Measurements from ENCODE around the gene ACTRT2. TPM values are rescaled to one million over a fixed set of nuclear protein-coding genes. Genes with fewer than 3 reads are reported as not detected.

The ACTRT2 gene
- total and polyA plus RNA-seq, 7 donors, result not detected

DNA sequence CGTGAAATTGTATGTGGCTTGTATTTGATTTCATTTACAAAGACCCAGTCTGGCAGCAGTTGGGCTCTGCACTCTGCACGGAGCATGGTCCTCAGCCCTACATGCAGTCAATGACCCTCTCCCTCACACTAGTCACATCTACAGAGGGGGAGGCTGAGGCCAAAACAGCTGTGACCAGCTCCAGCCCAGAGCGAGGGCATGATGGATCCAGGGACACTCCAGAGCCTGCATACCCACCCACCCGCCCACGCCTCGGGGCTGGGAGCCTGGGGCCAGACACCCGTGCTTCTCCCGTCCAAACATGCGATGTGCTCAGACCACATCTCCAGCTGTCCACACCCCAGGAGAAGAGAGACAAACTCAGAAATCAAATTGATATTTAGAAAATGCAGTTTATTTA lies 33.8 kb downstream of the ACTRT2 start:
- peak; percentile 50 for DNase-seq
- Histone ChIP-seq H3K4me1 (no peaks in the 10 kb centered on the region), H3K27me3 (peaks cover 4 to 63% (median 22%) of the 10 kb centered on the region in 3 donors), H3K36me3 (no peaks in the 10 kb centered on the region), H3K4me3 (no peak overlapping the region), H3K27ac (no peak overlapping the region), H3K9me3 (peaks cover 0 to 3% (median 0%) of the 10 kb centered on the region in 4 donors)
- WGBS, 2 donors, result 78 to 84% methylated on average over 9 of the region's 9 CpGs
- TF ChIP-seq EP300 (IDR thresholded peaks at IDR 0.05) (no peak), POLR2AphosphoS5 (IDR thresholded peaks at IDR 0.05) (no peak), POLR2A (IDR thresholded peaks at IDR 0.05) (no peak)
- TF ChIP-seq, protein P1, sequence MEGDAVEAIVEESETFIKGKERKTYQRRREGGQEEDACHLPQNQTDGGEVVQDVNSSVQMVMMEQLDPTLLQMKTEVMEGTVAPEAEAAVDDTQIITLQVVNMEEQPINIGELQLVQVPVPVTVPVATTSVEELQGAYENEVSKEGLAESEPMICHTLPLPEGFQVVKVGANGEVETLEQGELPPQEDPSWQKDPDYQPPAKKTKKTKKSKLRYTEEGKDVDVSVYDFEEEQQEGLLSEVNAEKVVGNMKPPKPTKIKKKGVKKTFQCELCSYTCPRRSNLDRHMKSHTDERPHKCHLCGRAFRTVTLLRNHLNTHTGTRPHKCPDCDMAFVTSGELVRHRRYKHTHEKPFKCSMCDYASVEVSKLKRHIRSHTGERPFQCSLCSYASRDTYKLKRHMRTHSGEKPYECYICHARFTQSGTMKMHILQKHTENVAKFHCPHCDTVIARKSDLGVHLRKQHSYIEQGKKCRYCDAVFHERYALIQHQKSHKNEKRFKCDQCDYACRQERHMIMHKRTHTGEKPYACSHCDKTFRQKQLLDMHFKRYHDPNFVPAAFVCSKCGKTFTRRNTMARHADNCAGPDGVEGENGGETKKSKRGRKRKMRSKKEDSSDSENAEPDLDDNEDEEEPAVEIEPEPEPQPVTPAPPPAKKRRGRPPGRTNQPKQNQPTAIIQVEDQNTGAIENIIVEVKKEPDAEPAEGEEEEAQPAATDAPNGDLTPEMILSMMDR (IDR thresholded peaks at IDR 0.05), result no peak
- intact Hi-C loops (cut with DNase I), result no loop called here

DNA sequence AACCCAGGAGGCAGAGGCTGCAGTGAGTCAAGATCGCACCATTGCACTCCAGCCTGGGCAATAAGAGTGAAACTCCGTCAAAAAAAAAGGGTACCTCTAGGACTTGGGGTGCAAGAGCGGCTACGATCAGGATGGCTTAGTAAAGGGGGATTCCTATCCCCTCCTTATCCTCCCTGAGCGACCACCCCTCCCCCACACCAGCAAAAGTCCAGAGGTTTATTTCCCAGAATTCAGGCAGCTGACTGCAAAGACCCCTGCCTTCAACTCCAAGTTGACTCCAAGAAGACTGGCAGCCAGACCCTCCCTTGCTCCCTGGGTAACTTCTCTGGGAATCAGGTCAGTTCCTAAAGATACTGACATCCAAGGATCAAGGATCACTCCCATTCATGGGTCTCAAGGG lies 35.4 kb downstream of the ACTRT2 start:
- intact Hi-C loops (cut with DNase I), result no loop called here
- H3K9me3 ChIP-seq, result peaks cover 0 to 3% (median 0%) of the 10 kb centered on the region in 4 donors
- no peaks in the 10 kb centered on the region for H3K4me1 ChIP-seq
- TF ChIP-seq POLR2A (IDR thresholded peaks at IDR 0.05) (no peak), POLR2AphosphoS5 (IDR thresholded peaks at IDR 0.05) (no peak), EP300 (IDR thresholded peaks at IDR 0.05) (no peak)
- TF ChIP-seq, protein P1 (IDR thresholded peaks at IDR 0.05), result no peak
- H3K27ac ChIP-seq, result no peak overlapping the region
- DNase-seq, result peak; percentile 33
- no peaks in the 10 kb centered on the region for H3K36me3 ChIP-seq
- WGBS, 2 donors, result 88 to 89% methylated on average over 5 of the region's 5 CpGs
- H3K4me3 ChIP-seq, result no peak overlapping the region
- H3K27me3 ChIP-seq, result peaks cover 7 to 73% (median 36%) of the 10 kb centered on the region in 3 donors

DNA sequence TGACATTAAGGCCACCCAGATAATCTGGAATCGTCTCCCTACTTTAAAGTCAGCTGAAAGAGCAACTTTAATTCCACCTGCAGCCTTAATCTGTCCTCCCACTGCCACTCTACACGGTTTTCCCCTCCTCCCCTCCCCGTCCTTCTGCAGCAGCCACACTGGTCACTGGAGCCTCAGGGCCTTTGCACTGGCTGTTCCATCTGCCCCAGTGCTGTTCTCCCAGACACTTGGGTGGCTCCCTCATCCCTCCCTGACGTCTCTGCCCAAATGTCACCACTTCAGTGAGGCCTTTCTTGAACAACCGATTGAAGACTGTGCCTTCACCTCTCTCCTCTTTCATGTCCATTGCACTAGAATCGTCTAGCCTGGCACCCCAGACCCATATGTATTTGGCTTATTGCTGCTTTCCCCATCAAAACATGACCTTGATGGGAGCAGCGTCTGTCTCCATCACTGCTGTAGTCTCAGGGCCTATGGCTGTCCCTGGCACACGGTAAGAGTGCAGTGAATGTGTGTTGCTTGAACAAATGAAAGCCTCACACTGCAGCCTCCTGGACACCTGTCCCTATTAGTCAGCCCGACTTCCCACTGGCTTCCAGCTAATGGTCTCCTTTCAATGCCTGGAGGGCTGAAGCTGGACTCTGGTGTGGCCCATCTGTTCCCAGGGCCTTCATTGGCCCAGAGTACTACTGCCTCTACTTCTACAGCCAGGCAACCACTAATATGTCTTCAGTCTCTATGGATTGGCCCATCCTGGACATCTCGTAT lies 37.2 kb downstream of the ACTRT2 start:
- TF ChIP-seq EP300 (IDR thresholded peaks at IDR 0.05), result no peak
- no peak for TF ChIP-seq POLR2A (IDR thresholded peaks at IDR 0.05)
- TF ChIP-seq, protein P1 (IDR thresholded peaks at IDR 0.05), result no peak
- no peak for TF ChIP-seq POLR2AphosphoS5 (IDR thresholded peaks at IDR 0.05)
- H3K9me3 ChIP-seq, result peaks cover 0 to 3% (median 0%) of the 10 kb centered on the region in 4 donors
- H3K4me3 ChIP-seq, result no peak overlapping the region
- H3K4me1 ChIP-seq, result peaks cover 0 to 9% (median 6%) of the 10 kb centered on the region in 4 donors
- intact Hi-C loops (cut with DNase I), result no loop called here
- no peaks in the 10 kb centered on the region for H3K36me3 ChIP-seq
- peak; percentile 18 for DNase-seq
- no peak overlapping the region for H3K27ac ChIP-seq
- peaks cover 19 to 75% (median 40%) of the 10 kb centered on the region in 3 donors for H3K27me3 ChIP-seq
- WGBS, 2 donors, result 77 to 83% methylated on average over 10 of the region's 10 CpGs

DNA sequence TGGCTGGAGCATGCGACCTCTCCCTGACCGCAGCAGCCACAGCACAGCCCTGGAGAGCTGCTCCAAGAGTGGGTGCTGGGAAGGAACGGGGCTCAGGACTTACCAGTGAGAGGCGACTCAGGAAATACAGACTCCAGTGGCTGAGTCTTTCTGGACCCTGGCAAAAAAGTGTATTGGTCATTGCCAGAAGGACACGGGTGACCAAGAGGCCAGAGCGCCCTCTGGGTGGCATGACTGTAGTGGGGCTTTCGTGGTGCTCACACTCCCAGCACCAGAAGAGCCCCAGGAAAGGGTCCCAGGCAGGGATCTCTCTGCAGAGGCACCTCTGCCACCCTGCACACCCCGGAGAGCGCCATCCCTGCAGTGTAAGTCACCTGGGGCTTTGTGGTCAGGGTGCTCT lies 38.9 kb downstream of the ACTRT2 start:
- H3K4me3 ChIP-seq, result no peak overlapping the region
- H3K36me3 ChIP-seq, result no peaks in the 10 kb centered on the region
- H3K4me1 ChIP-seq, result peaks cover 0 to 19% (median 15%) of the 10 kb centered on the region in 4 donors
- TF ChIP-seq EP300 (IDR thresholded peaks at IDR 0.05) (no peak), POLR2AphosphoS5 (IDR thresholded peaks at IDR 0.05) (no peak), POLR2A (IDR thresholded peaks at IDR 0.05) (no peak)
- TF ChIP-seq, protein P1 (IDR thresholded peaks at IDR 0.05), result no peak
- intact Hi-C loops (cut with DNase I), result no loop called here
- H3K9me3 ChIP-seq, result peaks cover 0 to 3% (median 0%) of the 10 kb centered on the region in 4 donors
- WGBS, 2 donors, result 68 to 82% methylated on average over 9 of the region's 9 CpGs
- H3K27me3 ChIP-seq, result peaks cover 36 to 78% (median 50%) of the 10 kb centered on the region in 3 donors
- no peak overlapping the region for H3K27ac ChIP-seq
- peak; percentile 21 for DNase-seq

Data from sigmoid colon (tissue), 7 donors.